Measurements from ENCODE around the gene PRKCA. TPM values are rescaled to one million over a fixed set of nuclear protein-coding genes. Genes with fewer than 3 reads are reported as not detected.

Gene PRKCA
- total RNA-seq, 1 donor from 2014 or later: 6.7 TPM

GRCh38 chr17:66625311-66625767, 322.9 kb downstream of the PRKCA start:
- TF ChIP-seq CTCF (conservative IDR thresholded peaks at IDR 0.05; ENCODE audit: low read depth, low read length): peak; percentile 58
- no peak for DNase-seq (ENCODE audit: low read depth)
- no peak overlapping the region for H3K4me3 ChIP-seq (ENCODE audit: low read depth, low read length)

DNA sequence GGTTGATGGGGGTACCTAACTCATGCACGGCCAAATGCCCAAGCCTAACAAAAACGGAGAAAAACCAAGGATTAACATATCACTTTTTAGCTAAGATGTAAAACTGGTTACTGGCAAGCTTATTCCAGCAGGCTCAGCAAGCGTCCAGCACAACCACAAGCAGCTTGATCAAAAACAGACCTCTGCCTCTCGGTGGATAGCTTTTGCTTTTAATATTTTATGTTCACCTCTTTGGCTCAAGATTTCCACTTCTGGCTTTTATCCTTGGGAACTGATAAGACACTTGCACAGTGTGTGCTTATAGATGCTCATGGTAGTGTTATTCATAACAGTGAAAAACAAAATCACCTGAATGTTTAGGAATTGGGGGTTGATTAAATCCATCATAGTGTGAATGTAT, 325.6 kb downstream of the PRKCA start:
- no peak overlapping the region for H3K4me3 ChIP-seq (ENCODE audit: low read depth, low read length)
- no peak for DNase-seq (ENCODE audit: low read depth)
- no peak for TF ChIP-seq CTCF (conservative IDR thresholded peaks at IDR 0.05; ENCODE audit: low read depth, low read length)

DNA sequence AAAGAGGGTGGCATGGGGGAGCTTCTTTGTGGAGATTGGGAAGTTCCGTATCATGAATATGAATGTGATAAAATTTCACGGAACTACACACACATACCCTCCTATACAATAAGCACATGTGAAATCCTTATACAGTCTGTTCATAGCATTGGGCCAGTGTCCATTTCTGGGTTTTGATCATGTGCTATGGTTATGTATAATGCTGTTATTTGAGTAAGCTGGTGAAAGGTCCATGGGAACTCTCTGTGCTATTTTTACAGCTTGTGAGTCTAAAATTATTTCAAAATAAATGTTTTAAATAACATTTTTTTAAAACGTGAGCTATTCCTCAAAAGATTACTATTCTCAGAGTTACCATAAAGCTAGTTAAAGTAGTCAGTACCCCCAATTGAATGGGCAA, 327.3 kb downstream of the PRKCA start:
- no peak for DNase-seq (ENCODE audit: low read depth)
- no peak overlapping the region for H3K4me3 ChIP-seq (ENCODE audit: low read depth, low read length)
- TF ChIP-seq CTCF (conservative IDR thresholded peaks at IDR 0.05; ENCODE audit: low read depth, low read length): no peak

DNA sequence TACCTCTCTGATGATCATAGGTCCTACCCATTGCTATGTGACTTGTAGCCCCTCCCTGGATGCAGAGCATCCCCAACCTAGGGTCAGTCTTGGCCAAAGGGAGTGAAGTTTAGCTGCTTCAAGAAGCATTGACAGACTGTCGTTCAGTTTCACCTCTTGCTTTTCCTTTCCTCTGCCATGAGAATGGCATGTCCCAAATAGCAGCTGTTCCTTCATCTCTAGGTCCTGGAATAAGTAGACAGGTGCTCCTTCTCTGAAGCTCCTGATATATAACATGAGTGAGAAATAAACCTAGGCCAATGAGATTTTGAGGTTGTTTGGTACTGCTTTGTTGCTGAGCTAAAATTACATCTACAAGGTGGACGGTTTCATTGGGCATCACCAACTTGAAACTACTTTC, 328.0 kb downstream of the PRKCA start:
- no peak for TF ChIP-seq CTCF (conservative IDR thresholded peaks at IDR 0.05; ENCODE audit: low read depth, low read length)
- H3K4me3 ChIP-seq (ENCODE audit: low read depth, low read length): no peak overlapping the region
- DNase-seq (ENCODE audit: low read depth): no peak

GRCh38 chr17:66630828-66631472, 328.5 kb downstream of the PRKCA start:
- TF ChIP-seq CTCF (conservative IDR thresholded peaks at IDR 0.05; ENCODE audit: low read depth, low read length): no peak
- no peak overlapping the region for H3K4me3 ChIP-seq (ENCODE audit: low read depth, low read length)
- no peak for DNase-seq (ENCODE audit: low read depth)

DNA sequence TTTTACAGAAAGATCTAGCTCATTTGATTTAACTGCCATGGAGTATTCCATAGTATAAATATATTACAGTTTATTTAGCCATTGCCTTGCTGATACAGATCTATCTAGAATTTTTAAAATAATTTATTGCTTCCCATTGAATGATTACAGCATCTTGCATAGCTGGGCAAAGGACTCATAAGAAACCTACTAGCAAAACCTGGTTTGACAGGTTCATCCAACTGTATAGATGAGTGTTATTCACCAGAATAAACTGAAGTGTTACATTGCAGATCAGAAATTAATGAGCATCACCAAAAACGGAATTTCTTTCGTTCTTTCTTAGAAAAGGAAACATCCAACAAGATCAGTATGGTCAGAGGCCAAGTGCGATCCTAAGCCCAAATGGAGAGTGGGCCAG, 330.3 kb downstream of the PRKCA start:
- DNase-seq (ENCODE audit: low read depth): no peak
- TF ChIP-seq CTCF (conservative IDR thresholded peaks at IDR 0.05; ENCODE audit: low read depth, low read length): no peak
- H3K4me3 ChIP-seq (ENCODE audit: low read depth, low read length): no peak overlapping the region

- no peak overlapping the region for H3K4me3 ChIP-seq (ENCODE audit: low read depth, low read length)
- no peak for TF ChIP-seq CTCF (conservative IDR thresholded peaks at IDR 0.05; ENCODE audit: low read depth, low read length)
- DNase-seq (ENCODE audit: low read depth): no peak
These were observed 331.0 kb downstream of the PRKCA start for GRCh38 chr17:66633317-66633965.
